HG03520 (cell line): ENCODE measurements around the gene MARVELD2.
A peak's percentile ranks its signal among the peaks of the same experiment; 100 is the strongest.

Source experiments
- ATAC-seq: cut with Tn5 transposase; IDR thresholded peaks from one replicate; pipeline ENCODE4 v1.9.1; 2021; ENCODE audit warnings: mild to moderate bottlenecking, moderate library complexity; ENCODE audit not compliant: unreplicated experiment

The MARVELD2 gene

DNA sequence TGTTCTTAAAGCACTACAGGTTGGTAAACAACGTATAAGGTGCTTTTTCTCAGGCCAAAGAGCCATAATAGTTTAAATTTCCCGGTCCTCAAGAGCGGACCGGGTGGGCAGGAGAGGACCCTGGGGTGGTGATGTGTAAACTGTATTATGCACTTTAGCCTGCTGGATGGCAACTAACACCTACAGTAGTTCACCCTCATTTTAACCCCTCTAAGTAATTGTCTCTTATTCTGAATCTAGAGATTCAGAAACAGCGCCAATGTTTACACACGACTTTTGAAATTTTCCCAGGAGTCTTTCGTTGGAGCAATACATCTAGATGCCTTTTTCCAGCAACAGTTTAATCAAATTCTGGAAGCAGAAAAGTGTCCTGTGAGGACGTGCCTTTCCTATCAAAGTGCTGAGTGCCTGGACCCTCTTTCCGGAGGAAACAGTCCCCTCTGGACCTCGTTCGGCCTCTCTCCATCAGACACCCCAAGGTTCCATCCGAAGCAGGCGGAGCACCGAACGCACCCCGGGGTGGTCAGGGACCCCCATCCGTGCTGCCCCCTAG, 77.0 kb downstream of the MARVELD2 start:
- ATAC-seq, result no peak

DNA sequence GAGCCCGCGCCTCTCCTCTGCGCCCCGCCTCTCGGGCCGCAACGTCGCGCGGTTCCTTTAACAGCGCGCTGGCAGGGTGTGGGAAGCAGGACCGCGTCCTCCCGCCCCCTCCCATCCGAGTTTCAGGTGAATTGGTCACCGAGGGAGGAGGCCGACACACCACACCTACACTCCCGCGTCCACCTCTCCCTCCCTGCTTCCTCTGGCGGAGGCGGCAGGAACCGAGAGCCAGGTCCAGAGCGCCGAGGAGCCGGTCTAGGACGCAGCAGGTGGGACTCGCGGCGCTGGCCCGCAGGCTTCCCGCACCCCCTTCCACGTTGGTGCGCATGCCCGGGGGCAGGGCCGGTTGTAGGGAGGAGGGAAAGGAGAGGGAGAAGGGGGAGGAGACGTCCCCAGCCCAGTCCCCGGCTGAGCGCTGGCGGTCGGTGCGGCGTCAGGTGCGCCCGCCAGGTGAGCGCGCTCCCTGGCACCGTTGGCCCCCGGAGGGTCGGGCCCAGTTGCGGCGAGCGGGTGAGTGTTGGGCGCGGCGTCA, 77.5 kb downstream of the MARVELD2 start, which contains the start of gene OCLN:
OCLN (plus strand) TSS at position 400 of the 532 bp plus-strand sequence. CDS start 11,455 bp downstream, outside the sequence.
- peak; percentile 52 for ATAC-seq

DNA sequence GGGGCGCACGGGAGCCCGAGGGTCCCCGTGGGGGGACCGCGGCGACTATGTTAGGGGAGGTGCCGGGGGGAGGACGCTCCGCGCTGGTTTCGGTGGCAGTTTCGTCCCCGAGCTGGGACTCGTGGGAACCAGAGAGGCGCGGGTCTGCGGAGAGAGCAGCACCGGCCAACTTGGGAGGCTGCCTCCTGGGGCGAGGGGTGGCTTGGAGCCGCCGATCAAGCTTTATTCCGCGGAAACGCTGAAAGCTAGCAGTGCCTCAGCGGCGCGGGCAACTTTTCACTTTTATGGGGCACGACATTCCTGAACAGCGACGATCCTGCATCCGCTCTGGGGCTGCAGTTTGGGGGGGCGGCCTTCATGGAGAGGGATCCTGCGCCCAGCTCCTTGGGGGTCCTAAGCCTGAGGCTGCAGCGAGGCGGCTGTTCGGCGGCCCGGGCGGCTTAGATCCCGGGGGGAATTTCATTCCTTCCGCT, 78.0 kb downstream of the MARVELD2 start:
- ATAC-seq, result peak; percentile 28

DNA sequence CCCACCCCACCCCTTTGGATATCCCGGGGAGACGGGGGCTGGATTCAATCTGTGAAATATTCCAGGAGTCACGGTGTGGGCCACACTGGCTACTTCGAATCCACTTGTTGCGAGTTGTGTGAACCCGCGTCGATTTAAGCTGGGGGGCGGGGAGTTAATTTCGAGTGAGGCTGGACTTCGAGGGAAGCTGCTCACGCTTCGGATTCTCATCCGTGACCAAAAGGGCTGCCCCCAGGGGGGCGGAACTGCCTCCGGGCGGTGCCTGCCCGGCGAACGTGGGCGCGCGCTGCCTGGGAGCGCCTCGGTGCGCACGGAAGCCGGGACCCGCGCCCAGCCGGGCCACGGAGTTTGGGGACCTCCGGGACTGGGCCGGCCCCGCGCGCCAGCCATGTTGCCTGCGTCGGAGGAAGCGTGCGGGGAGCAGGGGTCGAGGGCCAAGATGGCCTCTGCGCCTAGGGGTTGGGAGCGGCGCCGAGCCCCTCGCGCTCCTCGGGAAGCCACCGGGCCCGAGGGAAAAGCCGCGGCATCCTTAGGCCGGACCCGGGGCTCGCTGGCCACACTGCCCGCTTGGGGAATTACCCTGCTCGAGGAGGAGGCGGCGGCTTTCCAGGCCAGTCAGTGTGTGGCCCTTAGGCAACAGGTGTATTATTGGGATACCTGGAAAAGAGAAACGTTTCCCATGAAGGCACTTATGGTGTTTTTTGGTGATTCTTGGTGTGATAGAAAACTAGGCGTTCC, 78.6 kb downstream of the MARVELD2 start:
- no peak for ATAC-seq
